Panc1 (cell line): Measurements from ENCODE around the gene PPTC7. TPM values are rescaled to one million over a fixed set of nuclear protein-coding genes. Genes with fewer than 3 reads are reported as not detected.

Experiments
- ATAC-seq: fragments of 200-7000 bp; cut with Tn5 transposase; 2 replicates; pipeline ENCODE4 v1.9.1; 2020; ENCODE audit warnings: mild to moderate bottlenecking, moderate library complexity
- BruUV-seq: library from RNA; stranded (reverse); fragments of 400-500 nt; replicated peaks from 2 replicates; lab custom pipeline; 2021; lab: Mats Ljungman, UMichigan
- CTCF ChIA-PET: fragments of 300-600 bp; sonication (Branson Sonifier 250); formaldehyde crosslinking; loops from one replicate; lab custom pipeline; 2022; ENCODE audit warnings: antibody characterized with exemption; lab: Charles Lee
- POLR2A ChIA-PET: fragments of 300-600 bp; sonication (Branson Sonifier 250); formaldehyde crosslinking; loops from one replicate; lab custom pipeline; 2022; ENCODE audit warnings: antibody characterized with exemption; lab: Charles Lee
- DNase-seq: peaks from one replicate; pipeline ENCODE4 v3.0.0-alpha.2; 2010; ENCODE audit warnings: low read depth, low spot score
- H3K27ac ChIP-seq: 2 replicates; pipeline ENCODE4 v1.5.1; 2011; ENCODE audit warnings: mild to moderate bottlenecking, low read length, inconsistent platforms
- H3K27me3 ChIP-seq: fragments of 200-500 bp; sonication (Bioruptor generic); 2 replicates; pipeline ENCODE4 v1.6.0; 2014; ENCODE audit warnings: low read length, inconsistent platforms; ENCODE audit not compliant: control insufficient read depth, insufficient read depth
- H3K36me3 ChIP-seq: fragments of 200-500 bp; sonication (Bioruptor generic); 2 replicates; pipeline ENCODE4 v1.5.1; 2014; ENCODE audit warnings: inconsistent platforms, mild to moderate bottlenecking, low read length, moderate library complexity; ENCODE audit not compliant: control insufficient read depth, insufficient read depth
- H3K4me1 ChIP-seq: 2 replicates; pipeline ENCODE4 v1.5.1; 2011; ENCODE audit warnings: inconsistent platforms, mild to moderate bottlenecking, low read length, moderate library complexity; ENCODE audit not compliant: control insufficient read depth, insufficient read depth
- H3K4me3 ChIP-seq, 2 experiments: 2 replicates each; pipeline ENCODE4 v1.5.1; 2011 to 2012; ENCODE audit warnings: low read depth in 2 of 2, low read length in 2 of 2, mild to moderate bottlenecking in 2 of 2, inconsistent platforms in 1 of 2, moderate library complexity in 1 of 2
- H3K9me3 ChIP-seq: fragments of 200-500 bp; sonication (Bioruptor generic); 2 replicates; pipeline ENCODE4 v1.5.1; 2014; ENCODE audit warnings: low read depth, mild to moderate bottlenecking, inconsistent platforms, low read length, moderate library complexity; ENCODE audit not compliant: control insufficient read depth, insufficient read depth
- CTCF ChIP-seq: fragments of 450-650 bp; IDR thresholded peaks from 2 replicates; pipeline ENCODE4 v1.5.1; 2017; ENCODE audit warnings: mild to moderate bottlenecking
- POLR2AphosphoS5 ChIP-seq: IDR thresholded peaks from 2 replicates; pipeline ENCODE4 v1.6.1; 2012; ENCODE audit warnings: mild to moderate bottlenecking, low read depth, low read length, moderate library complexity
- SIN3A ChIP-seq: IDR thresholded peaks from 2 replicates; pipeline ENCODE4 v1.6.1; 2012; ENCODE audit warnings: low read depth, mild to moderate bottlenecking, low read length, moderate library complexity, borderline replicate concordance; ENCODE audit not compliant: insufficient read depth
- TCF7L2 ChIP-seq: IDR thresholded peaks from 2 replicates; pipeline ENCODE4 v1.6.1; 2011; ENCODE audit warnings: mild to moderate bottlenecking, low read depth, low read length, inconsistent platforms
- in situ Hi-C: cut with HindIII; loops from 2 replicates; pipeline ENCODE4 v1.10.0; 2016; ENCODE audit warnings: low sequenced_read_pairs, low pct_unique_long_range_greater_than_20kb
- intact Hi-C: fragments of 100-400 bp; cut with micrococcal nuclease; formaldehyde crosslinking; loops from one replicate; pipeline ENCODE4 v1.10.0; 2022; ENCODE audit not compliant: unreplicated experiment
- total RNA-seq: library from RNA; stranded (reverse); gene quantifications from one replicate; pipeline ENCODE4 v1.2.1, GENCODE V29; 2021; ENCODE audit not compliant: unreplicated experiment
- TF ChIP-seq, protein P1 (sequence below), 2 experiments: IDR thresholded peaks; 2 replicates each; pipeline ENCODE4 v1.6.1; 2011 to 2012; ENCODE audit warnings: low read depth in 2 of 2, control low read depth in 1 of 2, low read length in 1 of 2, mild to moderate bottlenecking in 1 of 2, moderate library complexity in 1 of 2; ENCODE audit not compliant: insufficient read depth in 1 of 2

PPTC7 gene
- total RNA-seq, 1 experiment from 2014 or later = 18.4 TPM

- DNase-seq = no peak
- no peaks in the 10 kb centered on the region for H3K27me3 ChIP-seq
- no peak overlapping the region for H3K4me3 ChIP-seq
- H3K36me3 ChIP-seq = no peaks in the 10 kb centered on the region; the same call in 1 of the 2 replicates
- TSS peak; percentile 37 for BruUV-seq
- ATAC-seq = peak; percentile 50; the same call in 1 of the 2 replicates
- intact Hi-C loops = no loop called here
- peak overlapping the region; percentile 64 for H3K27ac ChIP-seq
- no peaks in the 10 kb centered on the region for H3K9me3 ChIP-seq
- peaks cover 30% of the 10 kb centered on the region for H3K4me1 ChIP-seq
- ChIA-PET POLR2A (interaction anchor here (0.6 kb wide), 3 partner anchors 35 to 234 kb away, joined by 3 to 9 read pairs (median 7); no protein-coding TSS in a partner anchor), CTCF (no interaction called here)
- no peak for TF ChIP-seq CTCF
- no peak for TF ChIP-seq POLR2AphosphoS5
- no peak for TF ChIP-seq TCF7L2
- TF ChIP-seq, protein P1, sequence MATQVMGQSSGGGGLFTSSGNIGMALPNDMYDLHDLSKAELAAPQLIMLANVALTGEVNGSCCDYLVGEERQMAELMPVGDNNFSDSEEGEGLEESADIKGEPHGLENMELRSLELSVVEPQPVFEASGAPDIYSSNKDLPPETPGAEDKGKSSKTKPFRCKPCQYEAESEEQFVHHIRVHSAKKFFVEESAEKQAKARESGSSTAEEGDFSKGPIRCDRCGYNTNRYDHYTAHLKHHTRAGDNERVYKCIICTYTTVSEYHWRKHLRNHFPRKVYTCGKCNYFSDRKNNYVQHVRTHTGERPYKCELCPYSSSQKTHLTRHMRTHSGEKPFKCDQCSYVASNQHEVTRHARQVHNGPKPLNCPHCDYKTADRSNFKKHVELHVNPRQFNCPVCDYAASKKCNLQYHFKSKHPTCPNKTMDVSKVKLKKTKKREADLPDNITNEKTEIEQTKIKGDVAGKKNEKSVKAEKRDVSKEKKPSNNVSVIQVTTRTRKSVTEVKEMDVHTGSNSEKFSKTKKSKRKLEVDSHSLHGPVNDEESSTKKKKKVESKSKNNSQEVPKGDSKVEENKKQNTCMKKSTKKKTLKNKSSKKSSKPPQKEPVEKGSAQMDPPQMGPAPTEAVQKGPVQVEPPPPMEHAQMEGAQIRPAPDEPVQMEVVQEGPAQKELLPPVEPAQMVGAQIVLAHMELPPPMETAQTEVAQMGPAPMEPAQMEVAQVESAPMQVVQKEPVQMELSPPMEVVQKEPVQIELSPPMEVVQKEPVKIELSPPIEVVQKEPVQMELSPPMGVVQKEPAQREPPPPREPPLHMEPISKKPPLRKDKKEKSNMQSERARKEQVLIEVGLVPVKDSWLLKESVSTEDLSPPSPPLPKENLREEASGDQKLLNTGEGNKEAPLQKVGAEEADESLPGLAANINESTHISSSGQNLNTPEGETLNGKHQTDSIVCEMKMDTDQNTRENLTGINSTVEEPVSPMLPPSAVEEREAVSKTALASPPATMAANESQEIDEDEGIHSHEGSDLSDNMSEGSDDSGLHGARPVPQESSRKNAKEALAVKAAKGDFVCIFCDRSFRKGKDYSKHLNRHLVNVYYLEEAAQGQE (IDR thresholded peaks at IDR 0.05; ENCODE audit: insufficient read depth in 1 of 2, low read depth in 2 of 2, low read length in 1 of 2) = no peak
- TF ChIP-seq SIN3A = no peak
- in situ Hi-C loops = no loop called here
Observed at GRCh38 chr12:110577864-110578693, 5.0 kb downstream of the PPTC7 start.

GRCh38 chr12:110576504-110576903 lies 6.6 kb downstream of the PPTC7 start:
- no peak overlapping the region for H3K27ac ChIP-seq
- CTCF ChIA-PET = interaction anchor here (1.2 kb wide), 1 partner anchor 25 kb away, joined by 9 read pairs; no protein-coding TSS in a partner anchor
- in situ Hi-C loops = no loop called here

More at GRCh38 chr12:110576504-110576903, 6.6 kb downstream of the PPTC7 start:
- intact Hi-C loops = no loop called here
- DNase-seq (no peak), ATAC-seq (no peak)
- Histone ChIP-seq H3K4me1 (peaks cover 28% of the 10 kb centered on the region), H3K9me3 (peaks cover 7% of the 10 kb centered on the region; the same call in 1 of the 2 replicates), H3K27me3 (no peaks in the 10 kb centered on the region), H3K36me3 (no peaks in the 10 kb centered on the region), H3K4me3 (no peak overlapping the region)
- POLR2A ChIA-PET = no interaction called here
- TF ChIP-seq, protein P1 (IDR thresholded peaks at IDR 0.05; ENCODE audit: insufficient read depth in 1 of 2, low read depth in 2 of 2, low read length in 1 of 2) = no peak
- TF ChIP-seq POLR2AphosphoS5 (no peak), CTCF (no peak), TCF7L2 (no peak), SIN3A (no peak)
- BruUV-seq = no TSS peak
